Activated CD4-positive, alpha-beta memory T cell treated with anti-CD3 and anti-CD28 coated beads for 36 hours (primary cell): ENCODE results near the gene WDSUB1. TPM values are rescaled to one million over a fixed set of nuclear protein-coding genes. Genes with fewer than 3 reads are reported as not detected.

Experiments used
- CTCF ChIA-PET: fragments of 350-600 bp; sonication (Branson Sonifier 250); formaldehyde crosslinking; loops from one replicate; lab custom pipeline; 2021; ENCODE audit warnings: antibody characterized with exemption, inconsistent platforms; lab: Charles Lee
- POLR2A ChIA-PET: fragments of 350-600 bp; sonication (Branson Sonifier 250); formaldehyde crosslinking; loops from one replicate; lab custom pipeline; 2021; ENCODE audit warnings: antibody characterized with exemption; lab: Charles Lee
- DNase-seq: peaks from one replicate; pipeline ENCODE4 v3.0.0-alpha.2; 2020
- H3K27ac Mint-ChIP-seq: one replicate; pipeline ENCODE4 v1.8.0; 2021; ENCODE audit warnings: mixed read lengths
- H3K27me3 Mint-ChIP-seq: one replicate; pipeline ENCODE4 v1.8.0; 2021; ENCODE audit warnings: mixed read lengths
- H3K36me3 Mint-ChIP-seq: one replicate; pipeline ENCODE4 v1.8.0; 2021; ENCODE audit warnings: mixed read lengths
- H3K4me1 Mint-ChIP-seq: one replicate; pipeline ENCODE4 v1.8.0; 2021; ENCODE audit warnings: low read depth, mixed read lengths
- H3K4me3 Mint-ChIP-seq: one replicate; pipeline ENCODE4 v1.8.0; 2021; ENCODE audit warnings: mild to moderate bottlenecking, mixed read lengths
- H3K9me3 Mint-ChIP-seq: one replicate; pipeline ENCODE4 v1.8.0; 2021; ENCODE audit warnings: mixed read lengths
- intact Hi-C: fragments of 100-400 bp; cut with micrococcal nuclease; formaldehyde crosslinking; loops from one replicate; pipeline ENCODE4 v1.15.1; 2023
- total RNA-seq, 2 experiments: library from RNA; stranded (reverse); gene quantifications; one replicate each; pipeline ENCODE4 v1.2.3, GENCODE V29; 2021

WDSUB1 gene, protein sequence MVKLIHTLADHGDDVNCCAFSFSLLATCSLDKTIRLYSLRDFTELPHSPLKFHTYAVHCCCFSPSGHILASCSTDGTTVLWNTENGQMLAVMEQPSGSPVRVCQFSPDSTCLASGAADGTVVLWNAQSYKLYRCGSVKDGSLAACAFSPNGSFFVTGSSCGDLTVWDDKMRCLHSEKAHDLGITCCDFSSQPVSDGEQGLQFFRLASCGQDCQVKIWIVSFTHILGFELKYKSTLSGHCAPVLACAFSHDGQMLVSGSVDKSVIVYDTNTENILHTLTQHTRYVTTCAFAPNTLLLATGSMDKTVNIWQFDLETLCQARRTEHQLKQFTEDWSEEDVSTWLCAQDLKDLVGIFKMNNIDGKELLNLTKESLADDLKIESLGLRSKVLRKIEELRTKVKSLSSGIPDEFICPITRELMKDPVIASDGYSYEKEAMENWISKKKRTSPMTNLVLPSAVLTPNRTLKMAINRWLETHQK
- 1 to 10 TPM; 5.9 to 6.0 TPM for total RNA-seq

DNA sequence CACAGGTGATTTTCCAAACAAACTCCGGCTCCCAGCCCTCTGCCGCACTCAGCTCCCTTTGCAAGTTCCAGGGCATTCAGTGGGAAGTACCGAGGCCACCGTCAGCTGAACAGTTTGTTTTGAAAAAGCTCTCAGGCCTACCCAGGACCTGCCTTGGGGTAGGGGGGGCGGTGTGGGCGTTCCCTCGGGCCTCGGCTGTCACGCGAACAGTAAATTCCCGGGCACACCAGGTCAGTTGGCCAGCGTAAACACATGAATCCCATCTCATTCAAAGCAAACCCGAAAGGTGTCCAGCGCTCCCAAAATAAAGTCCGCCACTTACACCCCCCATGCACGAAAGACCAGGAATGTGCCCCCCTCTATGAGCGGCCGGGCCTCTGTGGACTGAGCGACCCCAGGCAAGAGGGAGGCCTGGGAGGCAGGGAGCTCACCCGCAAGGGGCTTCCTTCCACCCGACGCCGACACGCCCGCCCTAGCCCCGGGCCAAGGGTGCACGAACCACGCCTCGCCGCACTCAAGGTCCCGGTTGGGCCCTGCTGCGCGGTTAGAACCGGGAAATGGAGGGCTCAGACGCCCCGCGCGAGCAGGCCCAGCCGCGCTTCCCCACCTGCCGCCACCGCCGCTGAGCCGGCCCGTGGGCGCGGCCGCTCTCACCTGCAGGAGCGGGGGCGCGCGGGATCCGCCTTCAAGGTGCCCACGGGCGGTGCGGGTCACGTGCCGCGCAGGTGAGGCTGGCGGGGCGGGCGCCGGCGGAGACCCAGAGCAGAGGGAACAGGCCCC is at the start of gene WDSUB1:
Gene WDSUB1, minus strand, starts transcription at position 775 of the 780 bp plus-strand sequence. CDS start 3,634 bp downstream, outside the sequence.
- H3K4me1 Mint-ChIP-seq, result peaks cover 20% of the 10 kb centered on the region
- H3K27ac Mint-ChIP-seq, result peak within 1 kb of the TSS; percentile 63
- POLR2A ChIA-PET, result no interaction called here
- peak; percentile 38 for DNase-seq
- CTCF ChIA-PET, result interaction anchor here (0.5 kb wide), 1 partner anchor 118 kb away, joined by 3 read pairs; no protein-coding TSS in a partner anchor
- no peaks in the 10 kb centered on the region for H3K27me3 Mint-ChIP-seq
- peaks cover 3% of the 10 kb centered on the region for H3K36me3 Mint-ChIP-seq
- H3K4me3 Mint-ChIP-seq, result peak within 1 kb of the TSS; percentile 87
- H3K9me3 Mint-ChIP-seq, result no peaks in the 10 kb centered on the region
- intact Hi-C loops, result loop anchor here (1.0 to 10.0 kb wide), 3 partner anchors 231 to 619 kb away; partner anchors contain the start of genes LY75 and MARCHF7

DNA sequence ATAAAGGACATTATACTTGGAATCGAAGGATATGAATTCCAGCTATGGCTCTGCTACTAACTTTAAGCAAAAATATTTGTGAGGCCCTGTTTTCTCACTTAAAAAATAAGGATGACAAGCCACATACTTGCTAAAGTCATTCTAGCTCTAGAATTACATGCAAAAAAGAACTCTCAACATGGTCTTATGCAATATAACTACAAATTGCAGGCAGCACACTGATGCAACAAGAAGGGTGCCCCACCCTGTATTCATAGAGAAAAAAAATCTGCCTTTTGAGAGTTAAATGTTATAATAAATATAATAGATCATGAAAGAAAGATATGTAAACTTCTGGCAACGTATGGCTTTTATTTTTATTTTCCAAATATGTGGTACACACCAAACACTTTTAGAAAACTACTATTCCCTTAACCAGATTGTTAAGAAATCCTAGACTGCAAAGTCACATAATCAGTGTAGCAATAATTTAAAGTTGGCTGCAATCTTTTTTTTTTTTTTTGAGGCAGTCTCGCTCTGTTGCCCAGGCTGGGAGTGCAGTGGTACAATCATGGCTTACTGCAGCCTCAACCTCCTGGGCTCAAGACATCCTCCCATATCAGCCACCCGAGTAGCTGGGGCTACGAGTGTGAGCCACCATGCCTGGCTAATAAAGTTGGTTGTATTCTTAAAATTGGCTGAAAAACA is 40.2 kb upstream of the WDSUB1 start:
- DNase-seq, result no peak
- H3K36me3 Mint-ChIP-seq, result peaks cover 11% of the 10 kb centered on the region
- CTCF ChIA-PET, result no interaction called here
- POLR2A ChIA-PET, result no interaction called here
- no peak overlapping the region for H3K4me3 Mint-ChIP-seq
- no peaks in the 10 kb centered on the region for H3K4me1 Mint-ChIP-seq
- H3K27me3 Mint-ChIP-seq, result no peaks in the 10 kb centered on the region
- intact Hi-C loops, result no loop called here
- H3K27ac Mint-ChIP-seq, result no peak overlapping the region
- no peaks in the 10 kb centered on the region for H3K9me3 Mint-ChIP-seq

DNA sequence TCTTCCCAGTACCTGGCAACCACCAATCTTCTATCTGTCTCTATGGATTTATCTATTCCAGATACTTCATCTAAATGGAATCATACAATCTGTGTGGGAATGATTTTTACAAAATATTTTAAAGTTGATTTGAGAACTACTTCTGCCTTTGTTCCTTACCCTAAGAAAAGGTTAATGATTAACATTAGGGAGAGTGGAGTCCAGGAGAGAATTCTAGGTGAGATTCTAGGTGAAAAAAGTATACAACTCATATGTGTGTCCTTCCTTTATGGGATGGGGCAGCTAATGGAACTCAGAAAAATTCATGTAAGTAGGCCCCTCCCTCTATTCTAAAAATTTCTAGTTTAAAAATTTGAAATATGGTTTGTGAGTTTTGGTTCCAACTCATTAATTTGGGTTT is 35.9 kb upstream of the WDSUB1 start:
- no peak for DNase-seq
- Mint-ChIP-seq H3K4me3 (no peak overlapping the region), H3K9me3 (no peaks in the 10 kb centered on the region), H3K36me3 (no peaks in the 10 kb centered on the region), H3K4me1 (no peaks in the 10 kb centered on the region), H3K27me3 (no peaks in the 10 kb centered on the region), H3K27ac (no peak overlapping the region)
- CTCF ChIA-PET, result no interaction called here
- intact Hi-C loops, result no loop called here
- POLR2A ChIA-PET, result no interaction called here

DNA sequence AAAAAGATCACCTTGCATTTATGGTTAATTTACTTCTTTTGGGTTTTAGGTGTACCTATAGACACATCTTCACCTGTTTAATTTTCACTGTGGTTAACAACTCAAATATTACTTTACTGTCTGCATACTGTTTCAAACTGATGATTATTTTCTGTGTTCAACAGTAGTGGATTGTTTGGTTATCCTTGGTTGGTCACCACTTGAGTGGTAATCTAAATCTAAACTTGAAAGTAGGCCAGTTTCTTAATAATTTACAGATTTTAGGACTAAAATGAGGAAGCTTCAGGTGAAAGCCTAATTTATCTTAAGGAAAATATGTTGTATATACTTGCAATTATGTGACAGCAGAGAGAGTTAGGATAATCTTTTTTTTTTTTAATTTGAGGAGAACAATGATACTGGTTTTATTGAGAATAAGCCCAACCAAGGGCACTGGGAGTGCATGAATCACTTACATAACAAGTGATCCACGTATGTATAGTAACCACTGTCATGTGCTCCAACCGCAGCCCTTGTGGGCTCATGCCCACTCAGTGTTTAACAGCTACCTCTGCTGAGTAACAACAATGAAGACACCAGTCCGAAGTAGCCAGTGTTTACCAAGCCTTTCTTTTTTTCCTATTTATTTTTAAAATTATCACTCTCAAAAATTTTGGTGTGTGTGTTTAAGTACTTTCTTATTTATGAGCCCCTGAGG is 31.0 kb upstream of the WDSUB1 start:
- Mint-ChIP-seq H3K4me3 (no peak overlapping the region), H3K36me3 (peaks cover 10% of the 10 kb centered on the region), H3K9me3 (peaks cover 7% of the 10 kb centered on the region), H3K4me1 (no peaks in the 10 kb centered on the region), H3K27ac (no peak overlapping the region), H3K27me3 (no peaks in the 10 kb centered on the region)
- CTCF ChIA-PET, result no interaction called here
- POLR2A ChIA-PET, result no interaction called here
- intact Hi-C loops, result no loop called here
- DNase-seq, result no peak

DNA sequence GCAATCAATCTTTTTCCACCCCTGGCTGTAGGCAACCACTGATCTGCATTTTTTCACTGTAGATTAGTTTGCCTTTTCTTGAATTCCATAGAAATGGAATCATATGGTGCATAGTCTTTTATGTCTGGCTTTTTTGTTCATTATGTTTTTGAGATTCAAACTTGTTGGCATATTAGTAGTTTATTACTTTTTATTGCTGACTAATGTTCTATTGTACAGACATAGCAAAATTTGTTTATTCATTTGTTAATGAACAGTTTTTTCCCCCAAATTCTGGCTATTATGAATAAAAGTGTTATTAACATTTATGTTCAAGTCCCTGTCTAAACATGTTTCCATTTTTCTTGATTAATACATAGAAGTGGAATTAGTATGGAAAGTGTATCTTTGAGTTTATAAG is 21.4 kb upstream of the WDSUB1 start:
- peaks cover 7% of the 10 kb centered on the region for H3K9me3 Mint-ChIP-seq
- intact Hi-C loops, result no loop called here
- DNase-seq, result no peak
- H3K27me3 Mint-ChIP-seq, result peaks cover 10% of the 10 kb centered on the region
- ChIA-PET CTCF (no interaction called here), POLR2A (no interaction called here)
- H3K27ac Mint-ChIP-seq, result no peak overlapping the region
- peaks cover 6% of the 10 kb centered on the region for H3K36me3 Mint-ChIP-seq
- no peaks in the 10 kb centered on the region for H3K4me1 Mint-ChIP-seq
- H3K4me3 Mint-ChIP-seq, result no peak overlapping the region

DNA sequence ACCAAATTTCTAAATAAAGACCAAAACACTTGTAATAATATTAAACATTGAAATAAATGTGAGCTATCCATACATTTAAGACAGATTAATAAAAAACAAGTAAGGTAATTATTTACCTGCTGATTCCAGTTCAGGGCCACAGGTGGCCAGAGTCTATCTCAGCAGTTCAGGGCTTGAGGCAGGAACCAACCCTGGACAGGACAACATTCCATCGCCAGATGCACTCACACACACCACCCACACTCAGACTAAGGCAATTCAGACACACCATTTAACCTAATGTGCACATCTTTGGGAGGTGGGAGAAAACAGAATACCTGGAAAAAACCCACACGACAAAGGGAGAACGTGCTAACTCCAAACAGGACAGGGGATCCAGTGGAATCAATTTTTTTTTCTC is 14.1 kb upstream of the WDSUB1 start:
- Mint-ChIP-seq H3K27me3 (peaks cover 13% of the 10 kb centered on the region), H3K27ac (no peak overlapping the region), H3K4me3 (no peak overlapping the region), H3K4me1 (no peaks in the 10 kb centered on the region), H3K9me3 (peaks cover 10% of the 10 kb centered on the region), H3K36me3 (peaks cover 6% of the 10 kb centered on the region)
- POLR2A ChIA-PET, result no interaction called here
- CTCF ChIA-PET, result no interaction called here
- intact Hi-C loops, result no loop called here
- DNase-seq, result no peak

DNA sequence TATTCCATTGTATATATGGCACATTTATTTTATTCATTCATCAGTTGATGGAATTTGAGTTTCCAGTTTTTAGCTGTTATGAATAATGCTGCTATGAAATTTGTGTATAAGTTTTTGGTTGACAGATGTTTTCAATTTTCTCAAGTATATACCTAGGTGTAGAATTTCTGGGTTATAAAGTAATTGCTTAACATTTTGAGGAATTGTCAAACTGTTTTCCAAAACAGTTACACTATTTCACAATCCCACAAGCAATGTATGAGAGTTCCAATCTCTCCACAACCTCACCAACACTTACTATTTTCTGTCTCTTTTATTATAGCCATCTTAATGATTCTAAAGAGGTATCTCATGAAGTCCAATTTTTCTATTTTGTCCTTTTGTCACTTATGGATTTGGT is 12.5 kb upstream of the WDSUB1 start:
- no peak overlapping the region for H3K4me3 Mint-ChIP-seq
- POLR2A ChIA-PET, result no interaction called here
- H3K36me3 Mint-ChIP-seq, result peaks cover 5% of the 10 kb centered on the region
- no peak for DNase-seq
- H3K27me3 Mint-ChIP-seq, result peaks cover 9% of the 10 kb centered on the region
- H3K4me1 Mint-ChIP-seq, result no peaks in the 10 kb centered on the region
- CTCF ChIA-PET, result no interaction called here
- intact Hi-C loops, result no loop called here
- H3K27ac Mint-ChIP-seq, result no peak overlapping the region
- H3K9me3 Mint-ChIP-seq, result peaks cover 6% of the 10 kb centered on the region

DNA sequence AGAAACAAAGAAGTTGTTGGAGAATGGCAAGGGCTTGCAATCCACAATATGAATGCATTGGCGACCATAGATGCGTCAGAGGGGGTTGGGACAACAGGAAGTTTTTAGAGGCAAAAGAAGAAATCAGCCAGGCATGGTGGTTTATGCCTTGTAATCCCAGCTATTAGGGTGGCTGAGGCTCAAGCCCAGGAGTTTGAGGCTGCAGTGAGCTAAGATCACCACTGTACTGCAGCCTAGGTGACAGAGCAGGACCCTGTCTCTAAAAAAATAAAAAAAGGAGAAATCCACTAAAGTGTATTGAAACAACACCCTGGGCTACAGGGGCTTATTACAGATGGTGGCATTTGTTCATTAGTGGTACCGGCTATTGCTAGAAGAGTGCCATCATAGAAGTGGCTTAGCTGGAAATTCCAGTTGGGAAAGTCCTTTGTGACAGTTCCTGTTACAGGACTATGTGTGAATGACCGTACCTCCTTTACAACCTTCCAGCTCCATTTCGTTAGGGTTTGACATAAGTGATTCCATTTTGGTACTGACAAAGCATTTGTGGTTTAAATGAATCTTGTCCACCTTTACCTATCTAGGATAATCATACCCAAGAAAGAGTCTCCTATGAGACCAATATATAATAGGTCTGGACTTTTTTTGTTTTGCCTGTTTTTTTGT is 10.7 kb upstream of the WDSUB1 start:
- no peaks in the 10 kb centered on the region for H3K9me3 Mint-ChIP-seq
- H3K36me3 Mint-ChIP-seq, result no peaks in the 10 kb centered on the region
- no peak for DNase-seq
- H3K27ac Mint-ChIP-seq, result no peak overlapping the region
- ChIA-PET CTCF (no interaction called here), POLR2A (no interaction called here)
- peaks cover 6% of the 10 kb centered on the region for H3K27me3 Mint-ChIP-seq
- H3K4me3 Mint-ChIP-seq, result no peak overlapping the region
- intact Hi-C loops, result no loop called here
- no peaks in the 10 kb centered on the region for H3K4me1 Mint-ChIP-seq

DNA sequence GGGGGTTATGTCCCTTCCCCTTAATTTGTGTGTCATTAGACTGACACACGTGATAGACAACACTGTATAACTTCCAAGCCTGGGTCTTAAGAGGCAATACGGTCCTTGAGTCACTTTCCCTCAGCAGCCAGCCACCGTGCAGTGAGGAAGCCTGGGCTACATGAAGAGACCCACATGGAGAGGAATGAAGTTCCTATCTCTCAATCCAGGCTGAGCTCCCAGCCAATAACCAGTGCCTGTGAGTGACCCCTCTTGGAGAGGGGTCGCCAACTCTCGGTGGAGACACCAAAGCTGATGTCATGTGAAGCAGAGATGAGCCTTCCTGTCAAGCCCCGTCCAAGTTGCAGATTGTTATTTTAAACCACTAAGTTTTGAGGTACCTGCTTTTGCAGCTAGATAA is 5.7 kb upstream of the WDSUB1 start:
- Mint-ChIP-seq H3K9me3 (no peaks in the 10 kb centered on the region), H3K27me3 (no peaks in the 10 kb centered on the region), H3K27ac (no peak overlapping the region), H3K36me3 (no peaks in the 10 kb centered on the region), H3K4me1 (peaks cover 13% of the 10 kb centered on the region), H3K4me3 (no peak overlapping the region)
- no peak for DNase-seq
- ChIA-PET CTCF (no interaction called here), POLR2A (no interaction called here)
- intact Hi-C loops, result no loop called here

DNA sequence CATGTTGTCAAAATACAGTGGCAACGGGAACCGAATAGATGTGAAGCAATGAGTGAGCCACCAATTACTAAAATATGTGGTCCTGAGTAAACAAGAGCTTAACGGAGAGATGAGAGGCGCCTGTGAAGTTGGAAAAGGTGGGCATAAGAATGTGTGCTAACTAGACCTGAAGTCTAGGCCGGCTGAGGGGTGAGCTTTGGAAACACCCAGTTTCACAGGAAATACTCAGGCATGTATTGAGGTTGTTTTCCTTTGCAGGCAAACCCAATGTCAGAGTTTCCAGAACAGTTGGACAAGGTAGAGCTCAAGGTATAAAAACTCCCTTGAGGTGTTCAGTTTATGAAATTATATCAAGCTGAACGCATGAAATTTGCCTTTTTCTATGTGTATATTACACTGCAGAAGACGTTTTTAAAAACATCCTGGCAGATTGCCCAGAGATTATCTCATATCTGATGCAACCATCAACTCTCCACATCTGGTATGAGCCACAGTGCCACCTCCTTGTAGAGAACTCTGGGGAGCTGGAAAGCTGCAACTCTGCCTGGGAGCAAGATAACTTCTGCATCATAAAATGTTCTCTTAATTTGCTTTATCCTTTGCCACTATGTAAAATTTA is 3.9 kb upstream of the WDSUB1 start:
- no peaks in the 10 kb centered on the region for H3K27me3 Mint-ChIP-seq
- no peak overlapping the region for H3K27ac Mint-ChIP-seq
- no peak overlapping the region for H3K4me3 Mint-ChIP-seq
- H3K9me3 Mint-ChIP-seq, result no peaks in the 10 kb centered on the region
- CTCF ChIA-PET, result interaction anchor here (0.6 kb wide), 1 partner anchor 424 kb away, joined by 3 read pairs; no protein-coding TSS in a partner anchor
- no peaks in the 10 kb centered on the region for H3K36me3 Mint-ChIP-seq
- POLR2A ChIA-PET, result no interaction called here
- DNase-seq, result peak; percentile 16
- intact Hi-C loops, result no loop called here
- peaks cover 18% of the 10 kb centered on the region for H3K4me1 Mint-ChIP-seq

DNA sequence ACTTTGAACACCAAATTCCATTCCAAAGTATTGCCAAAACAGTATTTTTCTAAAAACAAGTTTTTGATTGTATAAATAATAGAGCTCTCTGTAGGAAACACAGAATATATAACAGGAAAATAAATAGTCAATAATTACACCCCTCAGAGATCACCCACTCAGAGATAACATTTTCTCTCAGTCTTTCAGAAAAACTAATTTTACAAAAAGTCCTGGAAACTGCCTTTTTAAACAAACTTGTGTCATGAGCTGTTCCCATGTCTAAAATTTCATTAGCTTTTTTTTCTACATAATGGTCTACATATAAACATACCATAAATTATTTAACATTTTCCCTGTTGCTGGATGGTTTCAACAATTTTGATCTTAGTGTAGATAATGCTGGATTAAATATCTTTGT is 1.2 kb upstream of the WDSUB1 start:
- Mint-ChIP-seq H3K9me3 (no peaks in the 10 kb centered on the region), H3K4me3 (no peak overlapping the region), H3K36me3 (peaks cover under 1% of the 10 kb centered on the region), H3K27me3 (no peaks in the 10 kb centered on the region), H3K4me1 (peaks cover 20% of the 10 kb centered on the region), H3K27ac (no peak overlapping the region)
- DNase-seq, result no peak
- ChIA-PET CTCF (interaction anchor here (1.6 kb wide), 1 partner anchor 86 kb away, joined by 4 read pairs; no protein-coding TSS in a partner anchor), POLR2A (no interaction called here)
- intact Hi-C loops, result loop anchor here (2.0 to 10.0 kb wide), 2 partner anchors 229 to 617 kb away; partner anchors contain the start of gene LY75
